GM13977 (cell line): ENCODE measurements around the gene OR1S2.

ENCODE experiments used
- DNase-seq: peaks from one replicate; pipeline ENCODE4 v3.0.0; 2012; ENCODE audit warnings: low spot score
- in situ Hi-C: fragments of 300-500 bp; cut with MboI; formaldehyde crosslinking; loops from one replicate; pipeline ENCODE4 v1.12.0; 2022; ENCODE audit warnings: low sequenced_read_pairs, low pct_unique_long_range_greater_than_20kb, mixed read lengths, inconsistent platforms; ENCODE audit not compliant: unreplicated experiment
- TF ChIP-seq, protein P1 (sequence below): IDR thresholded peaks from 2 replicates; pipeline ENCODE4 v1.5.1; 2012; ENCODE audit warnings: mild to moderate bottlenecking, control low read depth; ENCODE audit not compliant: insufficient read depth; ENCODE audit errors: extremely low read depth, missing control alignments

Gene OR1S2

DNA sequence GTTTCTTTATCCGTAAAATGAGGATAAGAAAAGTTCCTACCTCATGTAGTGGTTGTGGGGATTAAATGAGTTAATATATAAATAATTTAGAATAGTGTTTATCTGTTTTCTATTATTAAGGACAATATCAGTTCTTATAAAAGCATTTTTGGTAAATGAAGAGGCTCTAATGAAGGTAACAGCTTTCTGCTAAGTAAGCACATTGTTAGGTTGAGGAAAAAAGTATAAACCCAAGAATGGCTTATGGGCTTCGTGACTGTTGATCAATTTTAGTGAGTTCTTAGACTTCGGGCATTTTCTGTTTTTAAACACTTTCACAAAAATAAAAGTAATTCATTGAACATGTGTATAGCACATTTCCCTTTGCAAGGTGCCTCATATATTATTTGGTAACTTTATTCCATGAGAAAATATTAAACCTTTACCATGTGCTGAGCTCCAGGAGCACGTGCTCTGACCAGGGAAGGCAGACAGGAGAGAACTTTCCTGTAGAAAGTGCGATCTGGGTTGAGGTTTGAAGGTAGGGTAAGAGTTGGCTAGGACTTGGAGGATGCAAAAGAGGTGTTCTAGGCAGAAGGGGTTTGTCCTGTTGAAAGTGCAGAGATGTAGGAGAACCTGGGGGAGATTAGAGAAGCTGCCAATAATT lies 26.4 kb downstream of the OR1S2 start:
- no peak for DNase-seq
- TF ChIP-seq, protein P1, sequence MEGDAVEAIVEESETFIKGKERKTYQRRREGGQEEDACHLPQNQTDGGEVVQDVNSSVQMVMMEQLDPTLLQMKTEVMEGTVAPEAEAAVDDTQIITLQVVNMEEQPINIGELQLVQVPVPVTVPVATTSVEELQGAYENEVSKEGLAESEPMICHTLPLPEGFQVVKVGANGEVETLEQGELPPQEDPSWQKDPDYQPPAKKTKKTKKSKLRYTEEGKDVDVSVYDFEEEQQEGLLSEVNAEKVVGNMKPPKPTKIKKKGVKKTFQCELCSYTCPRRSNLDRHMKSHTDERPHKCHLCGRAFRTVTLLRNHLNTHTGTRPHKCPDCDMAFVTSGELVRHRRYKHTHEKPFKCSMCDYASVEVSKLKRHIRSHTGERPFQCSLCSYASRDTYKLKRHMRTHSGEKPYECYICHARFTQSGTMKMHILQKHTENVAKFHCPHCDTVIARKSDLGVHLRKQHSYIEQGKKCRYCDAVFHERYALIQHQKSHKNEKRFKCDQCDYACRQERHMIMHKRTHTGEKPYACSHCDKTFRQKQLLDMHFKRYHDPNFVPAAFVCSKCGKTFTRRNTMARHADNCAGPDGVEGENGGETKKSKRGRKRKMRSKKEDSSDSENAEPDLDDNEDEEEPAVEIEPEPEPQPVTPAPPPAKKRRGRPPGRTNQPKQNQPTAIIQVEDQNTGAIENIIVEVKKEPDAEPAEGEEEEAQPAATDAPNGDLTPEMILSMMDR: no peak
- in situ Hi-C loops: no loop called here

DNA sequence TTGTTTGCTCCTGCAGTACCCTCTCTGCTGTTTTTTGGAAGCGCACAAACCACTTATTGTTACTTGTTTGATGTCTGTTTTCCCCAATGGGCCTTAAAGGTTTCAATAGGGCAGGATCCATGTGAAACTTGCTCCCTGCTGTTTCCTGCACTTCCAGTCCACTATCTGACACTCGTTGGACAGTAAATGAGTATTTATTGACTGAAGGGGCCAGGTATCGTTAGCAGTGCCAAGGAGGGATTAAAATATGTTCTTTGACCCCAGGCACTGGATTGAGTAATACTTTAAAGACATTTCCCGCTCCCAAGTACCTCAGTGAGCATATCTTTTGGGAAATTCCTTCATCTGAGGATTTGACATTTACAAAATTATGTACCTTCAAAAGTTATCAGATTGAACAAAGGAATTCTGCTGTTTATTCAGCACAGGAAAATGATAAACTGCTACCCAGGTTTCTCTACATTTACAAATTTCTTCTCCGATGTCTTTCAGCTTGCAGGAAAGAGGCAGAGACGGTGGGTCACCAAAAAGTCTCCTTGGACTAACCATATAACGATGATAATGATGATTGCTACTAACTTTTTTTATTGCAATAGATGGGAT lies 38.3 kb downstream of the OR1S2 start:
- TF ChIP-seq, protein P1: no peak
- DNase-seq: no peak
- in situ Hi-C loops: no loop called here

DNA sequence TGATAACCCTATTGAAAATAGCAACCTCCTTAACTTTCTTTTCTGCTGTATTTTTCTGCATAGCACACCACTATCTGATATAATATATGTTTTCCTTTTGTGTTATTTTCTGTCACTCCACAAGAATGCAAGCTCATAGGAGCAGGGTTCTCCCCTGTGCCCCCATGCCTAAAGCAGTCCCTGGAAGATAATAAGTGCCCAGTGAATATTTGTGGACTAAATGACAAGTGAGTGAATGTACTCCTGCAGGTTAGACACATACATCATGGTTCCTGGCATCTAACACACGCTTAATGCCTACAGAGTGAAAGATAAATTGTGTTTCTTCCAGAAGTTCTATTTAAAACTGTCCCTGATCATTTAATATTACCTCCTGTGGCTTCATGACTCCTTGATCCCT lies 39.0 kb downstream of the OR1S2 start:
- TF ChIP-seq, protein P1: no peak
- in situ Hi-C loops: no loop called here
- DNase-seq: no peak

DNA sequence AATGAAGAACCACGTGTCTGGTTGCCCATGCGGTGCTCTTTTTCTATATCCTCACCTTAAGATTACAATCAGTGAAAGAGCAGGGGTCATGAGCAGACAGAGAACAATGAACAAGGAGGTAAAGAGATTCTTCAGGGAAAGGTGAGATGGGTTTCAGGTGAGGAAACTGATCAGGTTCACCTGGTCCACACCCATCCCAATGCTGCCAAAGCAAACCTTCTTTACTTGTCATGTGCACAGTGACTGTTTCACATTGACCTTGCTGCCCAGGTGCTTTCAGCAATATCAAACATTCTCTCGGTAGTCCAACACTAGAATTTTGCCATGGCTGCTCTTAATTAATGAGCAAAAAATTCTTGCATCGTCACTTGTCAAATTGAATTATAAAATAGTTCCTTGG lies 39.6 kb downstream of the OR1S2 start:
- in situ Hi-C loops: no loop called here
- TF ChIP-seq, protein P1: no peak
- DNase-seq: no peak
